HL-60 (cell line): ENCODE data around the gene DAP3.

ENCODE experiments used
- GABPA ChIP-seq: IDR thresholded peaks from 2 replicates; pipeline ENCODE4 v1.6.1; 2012; ENCODE audit warnings: low read depth
- POLR2AphosphoS5 ChIP-seq: IDR thresholded peaks from 2 replicates; pipeline ENCODE4 v1.6.1; 2012; ENCODE audit warnings: low read depth
- REST ChIP-seq: IDR thresholded peaks from 2 replicates; pipeline ENCODE4 v1.6.1; 2012; ENCODE audit warnings: low read depth; ENCODE audit not compliant: insufficient replicate concordance
- TF ChIP-seq, protein P1 (sequence below): IDR thresholded peaks from one replicate; pipeline ENCODE4 v1.5.1; 2011; ENCODE audit warnings: low read length, control low read depth, inconsistent platforms; ENCODE audit not compliant: insufficient read depth

- TF ChIP-seq, protein P1, sequence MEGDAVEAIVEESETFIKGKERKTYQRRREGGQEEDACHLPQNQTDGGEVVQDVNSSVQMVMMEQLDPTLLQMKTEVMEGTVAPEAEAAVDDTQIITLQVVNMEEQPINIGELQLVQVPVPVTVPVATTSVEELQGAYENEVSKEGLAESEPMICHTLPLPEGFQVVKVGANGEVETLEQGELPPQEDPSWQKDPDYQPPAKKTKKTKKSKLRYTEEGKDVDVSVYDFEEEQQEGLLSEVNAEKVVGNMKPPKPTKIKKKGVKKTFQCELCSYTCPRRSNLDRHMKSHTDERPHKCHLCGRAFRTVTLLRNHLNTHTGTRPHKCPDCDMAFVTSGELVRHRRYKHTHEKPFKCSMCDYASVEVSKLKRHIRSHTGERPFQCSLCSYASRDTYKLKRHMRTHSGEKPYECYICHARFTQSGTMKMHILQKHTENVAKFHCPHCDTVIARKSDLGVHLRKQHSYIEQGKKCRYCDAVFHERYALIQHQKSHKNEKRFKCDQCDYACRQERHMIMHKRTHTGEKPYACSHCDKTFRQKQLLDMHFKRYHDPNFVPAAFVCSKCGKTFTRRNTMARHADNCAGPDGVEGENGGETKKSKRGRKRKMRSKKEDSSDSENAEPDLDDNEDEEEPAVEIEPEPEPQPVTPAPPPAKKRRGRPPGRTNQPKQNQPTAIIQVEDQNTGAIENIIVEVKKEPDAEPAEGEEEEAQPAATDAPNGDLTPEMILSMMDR = no peak
- TF ChIP-seq POLR2AphosphoS5 = no peak
- TF ChIP-seq GABPA = no peak
- no peak for TF ChIP-seq REST
These were observed 87.5 kb downstream of the DAP3 start for GRCh38 chr1:155776414-155776813.
